GM08714 (cell line): ENCODE measurements around the gene SYT2.
"Not testable (repeated sequence)": the region's sequence is repeated elsewhere in the genome, so short reads cannot be mapped to it uniquely, and the experiment has no call there.

Experiments
- H3K4me3 ChIP-seq: fragments of 200-500 bp; sonication (Bioruptor generic); 2 replicates; pipeline ENCODE4 v1.5.1; 2014; ENCODE audit warnings: mild to moderate bottlenecking, low read length, inconsistent platforms

SYT2 gene

DNA sequence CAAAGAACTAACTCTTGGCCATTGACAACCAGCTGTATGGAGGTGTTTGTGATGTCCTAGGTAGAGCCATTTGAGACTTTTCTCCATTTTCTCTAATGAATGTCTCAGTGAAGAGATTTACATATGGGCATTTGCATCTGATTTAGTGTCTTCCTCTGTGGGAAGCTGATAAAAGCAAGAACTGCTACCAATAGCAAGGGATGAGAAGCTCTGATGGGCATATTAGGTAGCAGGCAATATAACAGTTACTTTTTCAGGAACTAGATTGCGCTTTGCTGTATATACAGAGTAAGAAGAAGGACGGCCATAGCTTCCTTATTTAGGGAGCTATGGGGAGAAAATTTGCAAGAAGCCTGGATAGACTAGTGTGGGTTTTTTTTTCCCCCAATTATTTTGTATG, 169.4 kb downstream of the SYT2 start:
- not testable (repeated sequence) for H3K4me3 ChIP-seq
